Spinal cord (tissue), 10 donors: Measurements from ENCODE around the gene TMEM116. TPM values are rescaled to one million over a fixed set of nuclear protein-coding genes. Genes with fewer than 3 reads are reported as not detected.
"Not testable (repeated sequence)": the region's sequence is repeated elsewhere in the genome, so short reads cannot be mapped to it uniquely, and the experiment has no call there.

Experiments used
- DNase-seq, 6 donors: peaks; one replicate each; pipeline versions ENCODE4 v3.0.0 to v3.0.0-alpha.2; 2013 to 2015; ENCODE audit warnings: low spot score in 6 of 6, low read depth in 4 of 6
- H3K27ac ChIP-seq: one replicate; pipeline ENCODE4 v1.5.1; 2013; ENCODE audit warnings: low read depth, low read length, control low read depth
- H3K27me3 ChIP-seq: one replicate; pipeline ENCODE4 v1.6.1; 2013; ENCODE audit warnings: low read length; ENCODE audit not compliant: control insufficient read depth, insufficient read depth
- H3K36me3 ChIP-seq: one replicate; pipeline ENCODE4 v1.6.1; 2013; ENCODE audit warnings: low read length; ENCODE audit not compliant: control insufficient read depth, insufficient read depth
- H3K4me1 ChIP-seq: one replicate; pipeline ENCODE4 v1.6.1; 2013; ENCODE audit warnings: low read length; ENCODE audit not compliant: control insufficient read depth, insufficient read depth
- H3K4me3 ChIP-seq: one replicate; pipeline ENCODE4 v1.5.1; 2013; ENCODE audit warnings: low read depth, low read length, control low read depth
- H3K9me3 ChIP-seq: one replicate; pipeline ENCODE4 v1.6.1; 2013; ENCODE audit warnings: low read length; ENCODE audit not compliant: control insufficient read depth, insufficient read depth
- WGBS: methylation state at CpG from one replicate; pipeline ENCODE4 v1.1.5; 2013; ENCODE audit warnings: missing lambda C conversion rate; ENCODE audit not compliant: insufficient coverage; 5-methylcytosine and 5-hydroxymethylcytosine counted together
- polyA plus RNA-seq, 2 donors: library from polyadenylated mRNA; unstranded; fragments of 120-200 nt; gene quantifications; one replicate each; pipeline ENCODE4 v1.2.1, GENCODE V29; 2013; ENCODE audit not compliant: insufficient read length in 2 of 2
- total RNA-seq, 2 donors: library from RNA; depleted of rRNA in 1 of 2; stranded (reverse); fragments of 120-200 nt in 1 of 2; fragments of >200 nt in 1 of 2; gene quantifications; one replicate each; pipeline versions ENCODE4 v1.2.3 to v1.2.4, GENCODE V29; 2013 to 2014
- donor health status: healthy.

The TMEM116 gene
- total and polyA plus RNA-seq, 4 donors: 12.3 to 23.2 (median 17.7) TPM

GRCh38 chr12:111998015-111998414 is 14.9 kb downstream of the TMEM116 start:
- Histone ChIP-seq H3K27me3 (no peaks in the 10 kb centered on the region), H3K9me3 (no peaks in the 10 kb centered on the region), H3K4me1 (no peaks in the 10 kb centered on the region), H3K36me3 (peaks cover 3% of the 10 kb centered on the region), H3K27ac (no peak overlapping the region), H3K4me3 (no peak overlapping the region)
- 97% methylated on average over 3 of the region's 4 CpGs for WGBS
- DNase-seq: no peak

- Histone ChIP-seq H3K9me3 (no peaks in the 10 kb centered on the region), H3K27me3 (no peaks in the 10 kb centered on the region), H3K4me1 (no peaks in the 10 kb centered on the region), H3K36me3 (peaks cover under 1% of the 10 kb centered on the region), H3K27ac (no peak overlapping the region), H3K4me3 (no peak overlapping the region)
- WGBS: no CpG with 5 or more reads among the region's 2 CpGs
- DNase-seq: no peak
These were observed 15.7 kb downstream of the TMEM116 start for GRCh38 chr12:111997300-111997699.

DNA sequence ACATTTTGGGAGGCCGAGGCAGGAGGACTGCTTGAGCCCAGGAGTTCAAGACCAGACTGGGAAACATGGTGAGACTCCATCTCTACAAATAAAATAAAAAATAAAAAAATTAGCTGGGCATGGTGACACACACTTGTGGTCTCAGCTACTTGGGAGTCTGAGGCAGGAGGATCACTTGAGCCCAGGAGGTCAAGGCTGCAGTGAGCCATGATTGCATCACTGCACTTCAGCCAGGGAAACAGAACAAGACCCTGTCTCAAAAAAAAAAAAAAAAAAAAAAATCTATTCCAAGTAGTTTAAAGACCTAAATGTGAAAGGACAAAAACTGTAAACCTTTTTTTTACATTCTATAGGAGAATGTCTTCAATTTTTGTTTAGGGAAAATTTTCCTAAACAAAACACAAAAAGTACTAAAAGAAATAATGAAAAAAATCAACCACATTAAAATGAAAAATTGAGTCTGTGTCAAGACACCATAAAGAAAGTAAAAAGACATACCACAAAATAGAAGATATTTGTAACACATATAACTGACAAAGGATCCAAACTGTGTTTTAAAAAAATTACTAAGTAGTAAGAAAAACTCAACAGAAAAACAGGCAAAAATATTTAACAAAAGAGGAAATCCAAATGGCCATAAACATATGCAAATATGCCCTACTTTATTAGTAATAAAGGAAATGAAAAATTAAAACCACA is 17.0 kb downstream of the TMEM116 start:
- WGBS: 100% methylated on average over 1 of the region's 1 CpG
- DNase-seq: no peak
- no peaks in the 10 kb centered on the region for H3K27me3 ChIP-seq
- H3K9me3 ChIP-seq: no peaks in the 10 kb centered on the region
- H3K4me1 ChIP-seq: no peaks in the 10 kb centered on the region
- H3K36me3 ChIP-seq: no peaks in the 10 kb centered on the region
- no peak overlapping the region for H3K27ac ChIP-seq
- no peak overlapping the region for H3K4me3 ChIP-seq

GRCh38 chr12:111994211-111995111 is 18.5 kb downstream of the TMEM116 start:
- not testable (repeated sequence) for H3K36me3 ChIP-seq, H3K27ac ChIP-seq, H3K4me3 ChIP-seq, H3K9me3 ChIP-seq, H3K27me3 ChIP-seq, H3K4me1 ChIP-seq
- DNase-seq: peak in 1 of 6 donors; percentile 75
- WGBS: 26% methylated on average over 3 of the region's 17 CpGs

- Histone ChIP-seq H3K4me1 (no peaks in the 10 kb centered on the region), H3K9me3 (no peaks in the 10 kb centered on the region)
- 94% methylated on average over 1 of the region's 2 CpGs for WGBS
These were observed 19.4 kb downstream of the TMEM116 start for GRCh38 chr12:111993292-111994150.

DNA sequence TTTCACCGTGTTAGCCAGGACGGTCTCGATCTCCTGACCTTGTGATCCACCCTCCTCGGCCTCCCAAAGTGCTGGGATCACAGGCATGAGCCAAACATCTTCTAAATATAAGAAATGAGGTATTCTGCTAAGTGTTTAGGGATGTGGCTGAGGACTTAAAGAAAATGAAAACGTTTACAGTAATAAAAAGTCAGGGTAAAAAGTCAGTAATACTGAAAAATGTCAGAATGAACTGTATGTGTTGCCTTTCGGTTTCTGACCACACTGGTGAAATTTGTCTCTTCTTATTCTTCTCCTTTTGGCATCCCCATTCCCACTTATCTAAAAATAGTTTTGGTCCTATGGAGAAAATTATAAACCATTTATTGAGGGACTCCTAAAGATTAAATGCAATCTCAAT is 20.5 kb downstream of the TMEM116 start:
- no peak for DNase-seq
- WGBS: no CpG with 5 or more reads among the region's 6 CpGs
- no peak overlapping the region for H3K27ac ChIP-seq

More at GRCh38 chr12:111993292-111994150, 19.4 kb downstream of the TMEM116 start:
- no peaks in the 10 kb centered on the region for H3K36me3 ChIP-seq
- no peaks in the 10 kb centered on the region for H3K27me3 ChIP-seq
- DNase-seq: no peak
- H3K27ac ChIP-seq: no peak overlapping the region
- no peak overlapping the region for H3K4me3 ChIP-seq

GRCh38 chr12:111991946-111992345 is 21.0 kb downstream of the TMEM116 start:
- Histone ChIP-seq H3K4me3 (no peak overlapping the region), H3K27me3 (no peaks in the 10 kb centered on the region), H3K4me1 (no peaks in the 10 kb centered on the region), H3K9me3 (no peaks in the 10 kb centered on the region), H3K36me3 (no peaks in the 10 kb centered on the region), H3K27ac (no peak overlapping the region)
- WGBS: no CpG with 5 or more reads among the region's 4 CpGs
- DNase-seq: no peak

More for the DNA sequence above, 20.5 kb downstream of the TMEM116 start:
- H3K4me3 ChIP-seq: no peak overlapping the region
- H3K4me1 ChIP-seq: no peaks in the 10 kb centered on the region
- no peaks in the 10 kb centered on the region for H3K36me3 ChIP-seq
- no peaks in the 10 kb centered on the region for H3K27me3 ChIP-seq
- H3K9me3 ChIP-seq: no peaks in the 10 kb centered on the region

DNA sequence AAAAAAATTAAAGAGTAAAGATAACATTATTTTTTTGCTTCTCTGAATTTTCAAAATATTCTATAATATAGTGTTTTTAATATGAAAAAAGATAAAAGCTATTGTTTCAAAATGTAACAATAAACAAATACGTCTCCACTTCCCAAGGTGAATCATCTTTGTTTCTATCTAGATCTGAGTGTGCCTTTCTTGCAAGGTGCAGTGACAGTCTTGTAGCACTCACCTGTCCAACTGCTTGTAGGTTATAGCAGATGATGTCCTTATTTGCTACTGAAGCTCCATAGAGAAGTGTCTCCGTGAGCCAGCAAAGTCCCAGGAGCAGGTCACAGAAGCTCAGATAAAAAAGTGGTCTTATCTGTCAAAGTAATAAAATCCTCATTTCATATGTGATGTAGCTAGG is 21.4 kb downstream of the TMEM116 start:
- no peaks in the 10 kb centered on the region for H3K4me1 ChIP-seq
- no peak overlapping the region for H3K4me3 ChIP-seq
- H3K36me3 ChIP-seq: no peaks in the 10 kb centered on the region
- no peaks in the 10 kb centered on the region for H3K27me3 ChIP-seq
- H3K9me3 ChIP-seq: no peaks in the 10 kb centered on the region
- no peak overlapping the region for H3K27ac ChIP-seq
- no CpG with 5 or more reads among the region's 2 CpGs for WGBS
- DNase-seq: no peak

DNA sequence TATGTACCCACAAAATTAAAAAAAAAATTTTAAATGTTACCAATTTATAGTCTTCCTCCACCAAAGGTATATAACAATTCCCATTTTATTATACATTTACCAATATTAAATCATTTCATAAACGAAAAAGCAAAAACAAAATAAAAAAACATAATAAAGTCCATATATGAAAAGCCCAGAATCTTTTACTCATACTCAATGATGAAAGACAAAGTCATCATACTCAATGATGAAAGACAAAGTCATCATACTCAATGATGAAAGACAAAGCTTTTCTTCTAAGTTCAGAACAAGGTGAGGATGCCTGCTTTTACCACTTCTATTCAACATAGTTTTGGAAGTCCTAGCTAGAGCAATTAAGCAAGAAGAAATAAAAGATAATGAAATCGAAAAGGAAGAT is 28.1 kb downstream of the TMEM116 start:
- Histone ChIP-seq H3K9me3 (no peaks in the 10 kb centered on the region), H3K36me3 (no peaks in the 10 kb centered on the region), H3K27me3 (no peaks in the 10 kb centered on the region), H3K4me1 (no peaks in the 10 kb centered on the region), H3K27ac (no peak overlapping the region), H3K4me3 (no peak overlapping the region)
- no peak for DNase-seq
- no CpG with 5 or more reads among the region's 2 CpGs for WGBS
